Measurements from ENCODE around the gene BTBD9. TPM values are rescaled to one million over a fixed set of nuclear protein-coding genes. Genes with fewer than 3 reads are reported as not detected.
A peak's percentile ranks its signal among the peaks of the same experiment; 100 is the strongest.

The BTBD9 gene
- total RNA-seq, 1 donor from 2014 or later, result 32.6 TPM

GRCh38 chr6:38505826-38506225, 133.9 kb downstream of the BTBD9 start:
- no peak for DNase-seq

- no peak for DNase-seq
Observed at GRCh38 chr6:38504996-38505395, 134.7 kb downstream of the BTBD9 start.

GRCh38 chr6:38503960-38504682, 135.6 kb downstream of the BTBD9 start:
- peak; percentile 91 for DNase-seq

DNA sequence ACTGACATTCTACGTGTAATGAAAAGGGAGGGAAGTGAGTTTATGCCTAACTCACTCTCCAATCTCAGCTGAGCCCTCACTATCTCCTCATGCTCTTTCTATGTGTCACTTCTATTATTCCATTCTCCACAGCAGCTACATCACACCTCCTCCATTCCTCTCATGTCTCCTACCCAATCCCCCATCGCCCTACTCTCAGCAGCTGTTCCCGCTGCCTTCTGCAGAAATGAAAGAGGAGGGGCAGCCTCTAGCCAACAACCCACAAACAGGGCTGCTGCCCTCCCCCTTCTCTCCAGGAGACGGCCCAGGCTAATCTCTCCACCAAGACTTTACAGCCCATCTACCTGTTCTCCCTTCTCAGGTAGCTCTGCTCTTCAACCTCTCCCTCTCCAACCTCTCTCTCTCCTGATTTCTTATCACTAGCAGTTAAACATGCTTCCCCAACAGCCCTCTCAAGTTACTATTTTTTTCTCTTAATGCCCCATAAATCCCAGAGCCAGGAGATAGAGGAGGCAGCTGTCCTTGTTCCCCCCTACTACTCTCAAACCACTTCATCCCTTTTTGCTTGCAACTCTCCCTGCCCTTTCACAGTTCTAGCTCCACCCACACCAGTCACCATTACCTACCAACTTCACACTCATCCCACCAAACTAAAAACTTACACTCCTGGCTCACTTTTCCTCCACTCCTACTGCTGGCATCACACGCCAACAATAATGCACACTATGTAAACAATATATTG, 136.5 kb downstream of the BTBD9 start:
- peak; percentile 87 for DNase-seq

GRCh38 chr6:38502423-38502822, 137.3 kb downstream of the BTBD9 start:
- no peak for DNase-seq

DNA sequence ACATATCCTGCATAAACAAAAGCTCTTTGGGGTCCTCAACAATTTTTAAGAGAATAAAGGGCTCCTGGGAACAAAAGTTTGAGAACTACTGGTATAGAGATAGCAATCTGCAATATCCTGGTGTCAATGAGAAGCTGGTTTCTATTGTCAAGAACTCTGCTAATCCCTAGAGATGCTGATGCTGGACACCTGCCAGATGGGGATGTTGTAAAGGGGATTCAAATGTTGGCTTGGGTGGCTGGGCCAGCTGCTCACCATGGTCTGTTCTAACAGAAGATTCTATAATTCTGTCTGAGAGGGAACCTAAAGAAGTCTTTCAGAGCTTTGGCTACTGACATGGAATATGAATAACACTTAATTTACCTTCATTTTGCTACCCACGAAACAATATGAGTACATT, 137.8 kb downstream of the BTBD9 start:
- peak; percentile 81 for DNase-seq

- DNase-seq, result no peak
Observed at GRCh38 chr6:38499529-38500096, 140.1 kb downstream of the BTBD9 start.

DNA sequence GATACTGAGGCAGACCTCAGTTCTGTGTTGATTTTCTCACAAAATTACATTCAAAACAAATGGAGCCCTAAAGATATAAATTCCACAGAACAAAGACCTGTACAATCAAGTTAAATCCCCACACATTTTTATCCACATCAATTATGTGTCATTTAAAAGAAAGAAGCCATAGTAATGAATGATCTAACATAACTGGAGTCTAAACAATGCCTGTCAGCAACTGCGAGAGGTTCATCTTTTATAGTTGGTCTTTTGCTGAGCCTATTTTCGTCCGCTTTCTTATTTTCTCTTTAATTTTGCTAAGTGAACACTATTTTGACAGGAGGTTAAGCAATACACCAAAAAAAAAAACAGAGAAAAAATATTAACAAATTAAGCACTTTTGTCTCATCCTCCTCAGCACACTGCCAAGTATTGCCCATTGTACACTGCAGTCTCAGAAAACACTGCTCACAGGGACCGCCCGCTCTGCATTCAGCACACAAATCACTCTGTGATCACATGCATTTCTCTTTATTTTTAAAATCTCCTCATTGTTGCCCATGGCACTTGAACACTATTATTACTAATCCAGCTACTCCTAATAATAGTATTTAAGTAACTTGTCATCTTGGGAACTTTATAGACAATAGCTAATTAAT, 140.8 kb downstream of the BTBD9 start:
- DNase-seq, result no peak

DNA sequence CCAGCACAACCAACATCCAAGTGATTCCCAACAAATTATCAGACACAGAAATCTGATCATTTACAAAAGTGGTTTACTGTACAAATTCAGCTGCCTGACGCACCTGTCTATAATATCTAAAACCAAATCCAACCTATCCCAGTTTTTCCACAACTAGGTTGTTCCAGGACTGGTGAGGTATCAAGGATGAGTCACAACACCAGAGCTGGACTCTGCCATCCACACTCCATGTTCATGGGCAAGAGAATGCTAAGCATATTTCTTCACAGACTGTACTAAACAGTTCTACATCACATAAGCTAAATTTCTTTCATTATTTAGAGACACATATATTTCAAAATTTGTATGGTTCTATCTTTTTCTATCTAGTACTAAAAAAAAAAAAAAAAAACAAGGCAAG, 141.6 kb downstream of the BTBD9 start:
- DNase-seq, result no peak

- DNase-seq, result no peak
Observed at GRCh38 chr6:38497546-38497945, 142.2 kb downstream of the BTBD9 start.

- DNase-seq, result no peak
Observed at GRCh38 chr6:38495922-38496635, 143.7 kb downstream of the BTBD9 start.

- DNase-seq, result no peak
Observed at GRCh38 chr6:38495518-38495917, 144.2 kb downstream of the BTBD9 start.

DNA sequence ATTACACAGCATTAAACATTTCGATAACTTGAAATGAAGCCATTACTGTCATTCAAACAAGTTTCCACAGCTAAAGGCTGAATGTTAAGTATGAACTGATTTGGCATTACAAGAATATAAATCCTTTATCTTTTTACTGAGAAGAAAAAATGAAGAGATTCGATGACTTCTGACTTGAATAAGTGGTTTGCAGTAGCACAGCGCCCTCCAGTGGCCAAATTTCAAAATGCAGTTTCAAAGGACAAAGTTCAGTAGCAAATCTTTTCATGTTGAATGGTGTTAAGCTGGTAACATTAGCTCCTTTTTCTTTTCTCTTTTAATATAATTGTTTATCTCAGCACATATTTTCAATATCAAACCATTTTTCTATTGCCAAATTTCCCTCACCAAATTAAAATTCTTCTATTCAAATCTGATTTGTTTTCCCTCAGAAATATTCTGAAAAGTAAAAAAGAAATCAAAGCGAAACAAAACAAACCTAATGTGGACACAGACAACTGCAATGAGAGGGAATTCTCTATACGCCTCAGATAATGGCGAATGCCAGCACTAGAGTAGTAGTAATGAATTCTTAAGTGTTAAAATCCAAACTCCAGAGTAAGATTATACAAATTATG, 145.7 kb downstream of the BTBD9 start:
- DNase-seq, result peak; percentile 93

DNA sequence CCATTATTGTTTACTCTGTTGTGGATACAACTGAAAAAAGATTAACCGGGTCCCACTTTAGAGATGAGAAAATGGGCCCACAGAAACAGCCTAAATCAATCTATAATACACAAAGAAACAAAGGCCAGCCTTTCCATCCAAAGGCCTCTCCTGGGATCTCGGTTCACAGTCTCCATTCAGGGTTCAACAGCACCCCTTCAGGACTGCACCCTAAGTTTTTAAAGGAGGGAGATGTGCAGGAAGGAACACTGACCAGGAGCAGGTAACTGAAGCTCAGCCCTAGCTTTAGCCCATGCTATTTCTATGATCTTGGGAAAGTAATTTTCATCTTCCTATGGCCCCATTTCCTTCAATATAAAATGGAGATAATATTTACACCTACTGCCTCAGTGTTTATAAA, 147.7 kb downstream of the BTBD9 start:
- no peak for DNase-seq

- DNase-seq, result no peak
Observed at GRCh38 chr6:38489951-38490350, 149.8 kb downstream of the BTBD9 start.

GRCh38 chr6:38487423-38487822, 152.3 kb downstream of the BTBD9 start:
- DNase-seq, result no peak

- no peak for DNase-seq
Observed at GRCh38 chr6:38485488-38485887, 154.2 kb downstream of the BTBD9 start.

- DNase-seq, result no peak
Observed at GRCh38 chr6:38484656-38485055, 155.1 kb downstream of the BTBD9 start.

GRCh38 chr6:38483526-38483925, 156.2 kb downstream of the BTBD9 start:
- DNase-seq, result no peak

DNA sequence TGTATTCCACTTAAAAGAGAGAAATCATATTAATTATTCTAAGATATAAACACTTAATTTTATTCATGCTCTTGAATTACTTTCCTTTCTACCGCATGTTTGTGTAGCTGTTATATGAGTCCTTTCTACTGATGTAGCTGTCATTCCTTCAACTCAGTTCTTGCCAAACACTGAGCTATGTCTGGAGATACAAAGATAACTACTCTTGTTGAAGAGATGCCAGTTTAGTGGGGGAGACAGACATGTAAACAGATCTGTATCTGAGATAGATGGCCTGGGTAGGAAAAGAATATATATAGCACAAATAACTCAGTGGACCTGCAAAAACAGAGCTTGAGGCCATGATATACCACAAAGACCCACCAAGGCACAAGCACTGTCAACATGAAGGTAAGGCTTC, 157.3 kb downstream of the BTBD9 start:
- no peak for DNase-seq

- no peak for DNase-seq
Observed at GRCh38 chr6:38481851-38482250, 157.9 kb downstream of the BTBD9 start.

All from tongue (tissue), 2 donors.